Smooth muscle cell of the umbilical artery (primary cell): ENCODE data around the gene HBE1. TPM values are rescaled to one million over a fixed set of nuclear protein-coding genes. Genes with fewer than 3 reads are reported as not detected.

Experiments used
- total RNA-seq: library from RNA; depleted of rRNA; stranded (reverse); fragments of >200 nt; gene quantifications from 2 replicates; pipeline ENCODE4 v1.2.3, GENCODE V29; 2014

HBE1 gene
- total RNA-seq = 0.23 TPM in 1 of 2 replicates, not detected in the other

DNA sequence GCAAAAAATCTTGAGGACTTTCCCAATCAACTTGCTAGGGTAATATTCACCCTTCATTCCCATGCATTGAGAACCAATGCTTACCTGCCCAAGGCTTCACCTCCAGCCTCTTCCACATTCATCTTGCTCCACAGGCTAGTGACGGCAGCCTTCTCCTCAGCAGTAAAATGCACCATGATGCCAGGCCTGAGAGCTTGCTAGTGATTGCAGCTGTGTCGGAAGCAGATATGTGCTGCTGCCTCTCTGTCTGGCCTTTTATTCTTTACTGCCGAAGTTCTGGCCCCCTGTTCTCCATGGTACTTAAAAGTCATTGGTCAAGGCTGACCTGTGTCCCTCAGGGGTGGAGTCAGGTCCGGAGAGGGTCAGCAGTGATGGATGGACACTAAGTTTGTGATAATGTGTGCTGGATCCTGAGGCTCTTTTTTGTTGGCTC is at the start of gene HBE1:
HBE1 (minus strand) TSS at position 231 of the 433 bp plus-strand sequence; CDS start at position 176, 55 bp downstream.

DNA sequence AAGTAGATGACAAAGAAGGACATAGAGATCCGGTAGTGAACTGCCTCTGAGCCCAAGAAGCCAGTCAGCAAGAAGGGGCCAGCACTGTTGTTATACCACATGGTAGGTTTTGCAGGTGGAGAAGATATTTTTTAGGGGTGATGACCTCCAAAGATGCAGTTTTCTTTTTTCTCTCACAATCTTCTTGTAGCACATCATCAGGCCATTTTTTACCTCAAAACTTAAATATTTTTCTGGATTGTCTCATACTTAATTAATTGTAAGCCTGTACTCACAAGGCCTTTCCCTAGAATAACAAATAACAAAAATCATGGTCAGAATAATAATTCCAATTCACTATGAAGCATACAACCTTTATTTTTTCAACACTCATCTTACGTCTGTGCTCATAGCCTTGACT is 32.1 kb upstream of the HBE1 start, which contains the start of gene OR51B4:
OR51B4 (minus strand) TSS at position 101 of the 400 bp plus-strand sequence; CDS start at position 101, 0 bp downstream.

DNA sequence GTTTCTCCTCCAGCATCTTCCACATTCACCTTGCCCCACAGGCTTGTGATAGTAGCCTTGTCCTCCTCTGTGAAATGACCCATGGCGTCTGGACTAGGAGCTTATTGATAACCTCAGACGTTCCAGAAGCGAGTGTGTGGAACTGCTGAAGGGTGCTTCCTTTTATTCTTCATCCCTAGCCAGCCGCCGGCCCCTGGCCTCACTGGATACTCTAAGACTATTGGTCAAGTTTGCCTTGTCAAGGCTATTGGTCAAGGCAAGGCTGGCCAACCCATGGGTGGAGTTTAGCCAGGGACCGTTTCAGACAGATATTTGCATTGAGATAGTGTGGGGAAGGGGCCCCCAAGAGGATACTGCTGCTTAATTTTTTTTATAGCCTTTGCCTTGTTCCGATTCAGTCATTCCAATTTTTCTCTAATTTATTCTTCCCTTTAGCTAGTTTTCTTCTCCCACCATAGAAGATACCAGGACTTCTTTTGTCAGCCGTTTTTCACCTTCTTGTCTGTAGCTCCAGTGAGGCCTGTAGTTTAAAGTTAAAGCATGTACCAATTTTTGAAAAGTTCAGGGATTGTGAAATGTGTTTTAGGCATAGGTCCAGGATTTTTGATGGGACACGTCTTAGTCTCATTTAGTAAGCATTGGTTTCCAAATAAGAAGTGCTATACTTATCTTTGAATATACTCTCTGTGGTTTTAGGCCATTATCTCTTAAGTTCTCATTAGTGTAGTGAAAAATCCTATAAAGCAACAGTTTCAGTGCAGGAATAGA is 14.9 kb downstream of the HBE1 start, which contains the start of gene HBG2:
HBG2 (minus strand) TSS at position 136 of the 768 bp plus-strand sequence; CDS start at position 83, 53 bp downstream.

DNA sequence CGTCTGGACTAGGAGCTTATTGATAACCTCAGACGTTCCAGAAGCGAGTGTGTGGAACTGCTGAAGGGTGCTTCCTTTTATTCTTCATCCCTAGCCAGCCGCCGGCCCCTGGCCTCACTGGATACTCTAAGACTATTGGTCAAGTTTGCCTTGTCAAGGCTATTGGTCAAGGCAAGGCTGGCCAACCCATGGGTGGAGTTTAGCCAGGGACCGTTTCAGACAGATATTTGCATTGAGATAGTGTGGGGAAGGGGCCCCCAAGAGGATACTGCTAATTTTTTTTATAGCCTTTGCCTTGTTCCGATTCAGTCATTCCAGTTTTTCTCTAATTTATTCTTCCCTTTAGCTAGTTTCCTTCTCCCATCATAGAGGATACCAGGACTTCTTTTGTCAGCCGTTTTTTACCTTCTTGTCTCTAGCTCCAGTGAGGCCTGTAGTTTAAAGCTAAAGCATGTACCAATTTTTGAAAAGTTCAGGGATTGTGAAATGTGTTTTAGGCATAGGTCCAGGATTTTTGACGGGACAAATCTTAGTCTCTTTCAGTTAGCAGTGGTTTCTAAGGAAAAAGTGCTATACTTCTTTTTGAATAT is 19.8 kb downstream of the HBE1 start, which contains the start of gene HBG1:
HBG1 (minus strand) TSS at position 51 of the 590 bp plus-strand sequence. CDS start 53 bp downstream, outside the sequence.

DNA sequence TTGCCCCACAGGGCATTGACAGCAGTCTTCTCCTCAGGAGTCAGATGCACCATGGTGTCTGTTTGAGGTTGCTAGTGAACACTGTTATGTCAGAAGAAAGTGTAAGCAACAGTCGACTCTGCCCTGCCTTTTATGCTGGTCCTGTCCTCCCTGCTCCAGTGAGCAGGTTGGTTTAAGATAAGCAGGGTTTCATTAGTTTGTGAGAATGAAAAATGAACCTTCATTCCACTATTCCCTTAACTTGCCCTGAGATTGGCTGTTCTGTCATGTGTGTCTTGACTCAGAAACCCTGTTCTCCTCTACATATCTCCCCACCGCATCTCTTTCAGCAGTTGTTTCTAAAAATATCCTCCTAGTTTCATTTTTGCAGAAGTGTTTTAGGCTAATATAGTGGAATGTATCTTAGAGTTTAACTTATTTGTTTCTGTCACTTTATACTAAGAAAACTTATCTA is 35.3 kb downstream of the HBE1 start, which contains the start of gene HBD:
HBD (minus strand) TSS at position 103 of the 454 bp plus-strand sequence; CDS start at position 53, 50 bp downstream.

GRCh38 chr11:5226732-5227310 is 42.9 kb downstream of the HBE1 start, which contains the start of gene HBB:
HBB (minus strand) TSS chr11:5227071; CDS start chr11:5227021, 50 bp downstream.

Other genes with a start within 250 kb of the HBE1 start
- gene OR52J3, start 223.4 kb downstream of the HBE1 start, total RNA-seq = 0.30 TPM in 1 of 2 replicates, not detected in the other
- not detected in 2 replicates for gene OR52E2, start 210.3 kb downstream of the HBE1 start, total RNA-seq
- not detected in 2 replicates for gene OR52E1, start 200.4 kb downstream of the HBE1 start, total RNA-seq
- not detected in 2 replicates for gene OR52A5, start 131.6 kb downstream of the HBE1 start, total RNA-seq
- not detected in 2 replicates for gene OR52A1, start 115.2 kb downstream of the HBE1 start, total RNA-seq
- gene OR51V1, start 69.3 kb downstream of the HBE1 start, total RNA-seq = not detected in 2 replicates
- gene HBB, start 42.9 kb downstream of the HBE1 start, total RNA-seq = not detected in 2 replicates
- not detected in 2 replicates for gene HBD, start 35.5 kb downstream of the HBE1 start, total RNA-seq
- 0.37 TPM in 1 of 2 replicates, not detected in the other for gene HBG1, start 20.1 kb downstream of the HBE1 start, total RNA-seq
- not detected in 2 replicates for gene HBG2, start 15.2 kb downstream of the HBE1 start, total RNA-seq
- gene OR51B4, start 32.0 kb upstream of the HBE1 start, total RNA-seq = not detected in 2 replicates
- gene OR51B2, start 54.4 kb upstream of the HBE1 start, total RNA-seq = not detected in 2 replicates
- gene OR51B5, start 73.6 kb upstream of the HBE1 start, total RNA-seq = 0.09 and 0.30 TPM in 2 replicates
- gene OR51B6, start 81.6 kb upstream of the HBE1 start, total RNA-seq = not detected in 2 replicates
- gene OR51M1, start 113.9 kb upstream of the HBE1 start, total RNA-seq = not detected in 2 replicates
- gene OR51Q1, start 152.2 kb upstream of the HBE1 start, total RNA-seq = not detected in 2 replicates
- not detected in 2 replicates for gene OR51I1, start 171.6 kb upstream of the HBE1 start, total RNA-seq
- not detected in 2 replicates for gene OR51I2, start 179.4 kb upstream of the HBE1 start, total RNA-seq
- not detected in 2 replicates for gene OR52D1, start 218.7 kb upstream of the HBE1 start, total RNA-seq
- gene UBQLN3, start 240.0 kb upstream of the HBE1 start, total RNA-seq = 0.14 TPM in 1 of 2 replicates, not detected in the other
- gene UBQLNL, start 246.8 kb upstream of the HBE1 start, total RNA-seq = 0.05 and 0.30 TPM in 2 replicates